Tibial nerve (tissue), 3 donors: ENCODE data around the gene EIF4ENIF1.

Experiments
- POLR2A ChIP-seq, 2 donors: fragments of 450-650 bp; IDR thresholded peaks; one replicate each; pipeline ENCODE4 v1.6.1; 2017; ENCODE audit warnings: antibody characterized with exemption in 2 of 2, mild to moderate bottlenecking in 2 of 2, moderate library complexity in 2 of 2
- TF ChIP-seq, protein P1 (sequence below), 5 experiments: fragments of 200-600 bp in 3 of 5; fragments of 450-650 bp in 2 of 5; sonication (generic) in 3 of 5; IDR thresholded peaks; one replicate each; pipeline ENCODE4 v1.5.1; 2016 to 2019; ENCODE audit warnings: antibody characterized with exemption in 5 of 5, mild to moderate bottlenecking in 3 of 5, moderate library complexity in 2 of 5

DNA sequence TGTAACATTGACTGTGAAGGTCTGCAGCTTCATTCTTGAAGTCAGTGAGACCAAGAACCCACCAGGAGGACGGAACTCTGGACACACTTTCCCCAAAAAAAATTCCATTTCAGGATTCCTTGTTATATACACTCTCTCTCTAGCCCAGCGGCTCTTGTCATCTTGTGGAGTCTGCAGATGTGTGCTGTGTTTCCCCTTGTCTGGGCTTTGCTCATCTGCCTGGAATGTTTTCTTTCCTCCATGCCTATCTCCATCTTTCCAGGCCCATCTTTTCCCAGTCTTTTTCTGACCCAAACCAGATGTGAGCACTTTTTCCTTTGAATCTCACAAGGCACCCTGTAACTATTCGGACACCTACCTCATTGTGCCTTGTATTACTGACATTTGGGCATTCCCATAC lies 95.3 kb downstream of the EIF4ENIF1 start:
- TF ChIP-seq POLR2A (IDR thresholded peaks at IDR 0.05), result no peak
- TF ChIP-seq, protein P1, sequence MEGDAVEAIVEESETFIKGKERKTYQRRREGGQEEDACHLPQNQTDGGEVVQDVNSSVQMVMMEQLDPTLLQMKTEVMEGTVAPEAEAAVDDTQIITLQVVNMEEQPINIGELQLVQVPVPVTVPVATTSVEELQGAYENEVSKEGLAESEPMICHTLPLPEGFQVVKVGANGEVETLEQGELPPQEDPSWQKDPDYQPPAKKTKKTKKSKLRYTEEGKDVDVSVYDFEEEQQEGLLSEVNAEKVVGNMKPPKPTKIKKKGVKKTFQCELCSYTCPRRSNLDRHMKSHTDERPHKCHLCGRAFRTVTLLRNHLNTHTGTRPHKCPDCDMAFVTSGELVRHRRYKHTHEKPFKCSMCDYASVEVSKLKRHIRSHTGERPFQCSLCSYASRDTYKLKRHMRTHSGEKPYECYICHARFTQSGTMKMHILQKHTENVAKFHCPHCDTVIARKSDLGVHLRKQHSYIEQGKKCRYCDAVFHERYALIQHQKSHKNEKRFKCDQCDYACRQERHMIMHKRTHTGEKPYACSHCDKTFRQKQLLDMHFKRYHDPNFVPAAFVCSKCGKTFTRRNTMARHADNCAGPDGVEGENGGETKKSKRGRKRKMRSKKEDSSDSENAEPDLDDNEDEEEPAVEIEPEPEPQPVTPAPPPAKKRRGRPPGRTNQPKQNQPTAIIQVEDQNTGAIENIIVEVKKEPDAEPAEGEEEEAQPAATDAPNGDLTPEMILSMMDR (IDR thresholded peaks at IDR 0.05), result no peak
